Activated CD8-positive, alpha-beta T cell treated with anti-CD3 and anti-CD28 coated beads, Interleukin-2, amount 10 ng/mL, durations not matched to agents 7 days and 5 days (primary cell): ENCODE data around the gene CIBAR2. TPM values are rescaled to one million over a fixed set of nuclear protein-coding genes. Genes with fewer than 3 reads are reported as not detected.

ENCODE experiments used
- ATAC-seq: fragments of 150-1000 bp; cut with Tn5 transposase; one replicate; pipeline ENCODE4 v1.10.0; 2021; ENCODE audit warnings: moderate library complexity
- CTCF ChIA-PET: fragments of 350-600 bp; sonication (Branson Sonifier 250); formaldehyde crosslinking; loops from one replicate; lab custom pipeline; 2021; ENCODE audit warnings: antibody characterized with exemption; lab: Charles Lee
- POLR2A ChIA-PET: fragments of 350-600 bp; sonication (Branson Sonifier 250); formaldehyde crosslinking; loops from one replicate; lab custom pipeline; 2021; ENCODE audit warnings: antibody characterized with exemption; lab: Charles Lee
- DNase-seq: peaks from one replicate; pipeline ENCODE4 v3.0.0-alpha.2; 2020
- H3K27ac Mint-ChIP-seq: one replicate; pipeline ENCODE4 v1.8.0; 2021; ENCODE audit warnings: mild to moderate bottlenecking, mixed read lengths
- H3K27me3 Mint-ChIP-seq: one replicate; pipeline ENCODE4 v1.8.0; 2021; ENCODE audit warnings: low read depth, mixed read lengths
- H3K36me3 Mint-ChIP-seq: one replicate; pipeline ENCODE4 v1.8.0; 2021; ENCODE audit warnings: low read depth, mixed read lengths
- H3K4me1 Mint-ChIP-seq: one replicate; pipeline ENCODE4 v1.8.0; 2021; ENCODE audit warnings: low read depth, mixed read lengths
- H3K4me3 Mint-ChIP-seq: one replicate; pipeline ENCODE4 v1.8.0; 2021; ENCODE audit warnings: mild to moderate bottlenecking, mixed read lengths
- H3K9me3 Mint-ChIP-seq: one replicate; pipeline ENCODE4 v1.8.0; 2022; ENCODE audit warnings: mixed read lengths; ENCODE audit not compliant: insufficient read depth
- total RNA-seq, 2 experiments: library from RNA; stranded (reverse); gene quantifications; one replicate each; pipeline ENCODE4 v1.2.3, GENCODE V29; 2021

CIBAR2 gene
- total RNA-seq, 2 experiments from 2014 or later: not detected

GRCh38 chr16:85051683-85052082 lies 60.6 kb downstream of the CIBAR2 start:
- POLR2A ChIA-PET: no interaction called here
- ATAC-seq: no peak

GRCh38 chr16:85051067-85051581 lies 61.1 kb downstream of the CIBAR2 start:
- no peak overlapping the region for H3K27ac Mint-ChIP-seq
- ATAC-seq (no peak), DNase-seq (no peak)
- peaks cover 32% of the 10 kb centered on the region for H3K4me1 Mint-ChIP-seq
- POLR2A ChIA-PET: no interaction called here
- peaks cover 9% of the 10 kb centered on the region for H3K36me3 Mint-ChIP-seq
- H3K27me3 Mint-ChIP-seq: no peaks in the 10 kb centered on the region
- CTCF ChIA-PET: interaction anchor here (1.5 kb wide), 1 partner anchor 36 kb away, joined by 5 read pairs; no protein-coding TSS in a partner anchor
- peaks cover 4% of the 10 kb centered on the region for H3K9me3 Mint-ChIP-seq
- no peak overlapping the region for H3K4me3 Mint-ChIP-seq

More at GRCh38 chr16:85051683-85052082, 60.6 kb downstream of the CIBAR2 start:
- peaks cover 38% of the 10 kb centered on the region for H3K4me1 Mint-ChIP-seq
- H3K9me3 Mint-ChIP-seq: peaks cover 4% of the 10 kb centered on the region
- H3K27me3 Mint-ChIP-seq: no peaks in the 10 kb centered on the region
- no peak overlapping the region for H3K4me3 Mint-ChIP-seq
- H3K36me3 Mint-ChIP-seq: peaks cover 9% of the 10 kb centered on the region
- H3K27ac Mint-ChIP-seq: no peak overlapping the region
- CTCF ChIA-PET: interaction anchor here (1.5 kb wide), 1 partner anchor 35 kb away, joined by 5 read pairs; no protein-coding TSS in a partner anchor
- no peak for DNase-seq

GRCh38 chr16:85049706-85050305 lies 62.5 kb downstream of the CIBAR2 start:
- CTCF ChIA-PET: no interaction called here
- no peaks in the 10 kb centered on the region for H3K27me3 Mint-ChIP-seq
- H3K9me3 Mint-ChIP-seq: peaks cover 4% of the 10 kb centered on the region
- DNase-seq: no peak
- no peak overlapping the region for H3K4me3 Mint-ChIP-seq
- peaks cover 21% of the 10 kb centered on the region for H3K4me1 Mint-ChIP-seq
- ATAC-seq: no peak
- no peak overlapping the region for H3K27ac Mint-ChIP-seq
- POLR2A ChIA-PET: no interaction called here
- peaks cover 4% of the 10 kb centered on the region for H3K36me3 Mint-ChIP-seq

- Mint-ChIP-seq H3K4me1 (peaks cover 16% of the 10 kb centered on the region), H3K9me3 (peaks cover 4% of the 10 kb centered on the region), H3K36me3 (peaks cover 4% of the 10 kb centered on the region), H3K27ac (no peak overlapping the region), H3K27me3 (no peaks in the 10 kb centered on the region), H3K4me3 (no peak overlapping the region)
- DNase-seq (no peak), ATAC-seq (no peak)
- POLR2A ChIA-PET: interaction anchor here (0.8 kb wide), 1 partner anchor 500 kb away, joined by 4 read pairs; no protein-coding TSS in a partner anchor
- CTCF ChIA-PET: no interaction called here
Measured at GRCh38 chr16:85048921-85049562, 63.2 kb downstream of the CIBAR2 start.

Other genes starting within 250 kb of the CIBAR2 start
- gene ZDHHC7, start 100.9 kb downstream of the CIBAR2 start, total RNA-seq: 10 to 100 TPM; 28.1 to 28.7 TPM
- 1 to 10 TPM; 8.1 to 9.1 TPM for gene KIAA0513, start 84.7 kb downstream of the CIBAR2 start, total RNA-seq